IPS-18a (cell line): ENCODE data around the gene NEDD8.

Experiments used
- H3K27ac ChIP-seq: one replicate; pipeline ENCODE4 v1.5.1; 2013; ENCODE audit warnings: low read length
- H3K27me3 ChIP-seq: one replicate; pipeline ENCODE4 v1.6.1; 2013; ENCODE audit warnings: mild to moderate bottlenecking, low read length; ENCODE audit not compliant: control insufficient read depth, insufficient read depth
- H3K36me3 ChIP-seq: one replicate; pipeline ENCODE4 v1.6.1; 2013; ENCODE audit warnings: low read depth, low read length; ENCODE audit not compliant: control insufficient read depth
- H3K4me1 ChIP-seq: one replicate; pipeline ENCODE4 v1.6.1; 2013; ENCODE audit warnings: low read depth, low read length; ENCODE audit not compliant: control insufficient read depth
- H3K4me3 ChIP-seq: one replicate; pipeline ENCODE4 v1.5.1; 2013; ENCODE audit warnings: low read length
- H3K9ac ChIP-seq: one replicate; pipeline ENCODE4 v1.6.1; 2013; ENCODE audit warnings: mild to moderate bottlenecking, low read length, moderate library complexity
- H3K9me3 ChIP-seq: one replicate; pipeline ENCODE4 v1.6.1; 2013; ENCODE audit warnings: low read depth, low read length; ENCODE audit not compliant: control insufficient read depth

NEDD8 gene

GRCh38 chr14:24271134-24271833 lies 39.1 kb upstream of the NEDD8 start, which contains the start of gene RABGGTA:
Gene RABGGTA (minus strand): TSS chr14:24271597. CDS start chr14:24271115, 482 bp downstream.
- Histone ChIP-seq H3K4me3 (peak within 1 kb of the TSS; percentile 95), H3K27me3 (no peaks in the 10 kb centered on the region), H3K9ac (peak within 1 kb of the TSS; percentile 95), H3K27ac (peak within 1 kb of the TSS; percentile 89), H3K4me1 (no peaks in the 10 kb centered on the region), H3K9me3 (no peaks in the 10 kb centered on the region), H3K36me3 (peaks cover 9% of the 10 kb centered on the region)

DNA sequence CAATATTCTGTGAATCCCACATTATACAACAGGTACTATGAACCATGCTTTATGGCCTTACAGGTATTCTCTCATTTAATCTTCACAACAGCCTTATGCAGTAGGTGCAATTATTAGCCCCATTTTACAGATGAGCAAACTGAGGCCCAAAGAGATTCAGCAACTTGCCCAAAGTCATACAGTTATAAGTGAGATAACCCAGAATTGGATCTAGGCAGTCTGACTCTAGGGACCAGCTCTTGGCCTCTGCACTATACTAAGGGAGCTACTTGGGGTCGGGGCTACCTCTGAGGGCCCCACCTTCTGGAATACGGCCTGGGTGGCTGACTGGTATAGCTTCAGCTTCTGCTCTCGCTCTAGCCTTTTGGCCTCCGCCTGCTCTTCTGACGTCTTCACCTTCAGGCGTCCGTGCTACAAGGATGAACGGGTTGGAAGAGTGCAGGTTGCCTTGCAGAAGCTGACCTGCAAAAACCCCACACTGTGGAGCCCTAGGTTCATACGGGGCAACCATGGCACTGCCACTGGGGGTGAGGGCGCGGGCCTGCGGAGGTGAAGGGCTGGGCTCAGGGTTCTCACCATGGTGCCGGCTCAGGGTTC lies 38.5 kb upstream of the NEDD8 start:
- peaks cover 9% of the 10 kb centered on the region for H3K36me3 ChIP-seq
- peak overlapping the region; percentile 95 for H3K9ac ChIP-seq
- H3K27ac ChIP-seq, result peak overlapping the region; percentile 89
- peak overlapping the region; percentile 95 for H3K4me3 ChIP-seq
- H3K4me1 ChIP-seq, result no peaks in the 10 kb centered on the region
- H3K27me3 ChIP-seq, result no peaks in the 10 kb centered on the region
- H3K9me3 ChIP-seq, result no peaks in the 10 kb centered on the region

- H3K9ac ChIP-seq, result no peak overlapping the region
- no peak overlapping the region for H3K27ac ChIP-seq
- no peaks in the 10 kb centered on the region for H3K4me1 ChIP-seq
- no peaks in the 10 kb centered on the region for H3K9me3 ChIP-seq
- H3K27me3 ChIP-seq, result no peaks in the 10 kb centered on the region
- peaks cover 9% of the 10 kb centered on the region for H3K36me3 ChIP-seq
- H3K4me3 ChIP-seq, result no peak overlapping the region
Measured at GRCh38 chr14:24269910-24270536, 37.9 kb upstream of the NEDD8 start.

- Histone ChIP-seq H3K4me1 (no peaks in the 10 kb centered on the region), H3K27ac (no peak overlapping the region), H3K9ac (no peak overlapping the region), H3K27me3 (no peaks in the 10 kb centered on the region), H3K4me3 (no peak overlapping the region), H3K9me3 (no peaks in the 10 kb centered on the region), H3K36me3 (peaks cover 9% of the 10 kb centered on the region)
Measured at GRCh38 chr14:24269368-24269767, 37.2 kb upstream of the NEDD8 start.

DNA sequence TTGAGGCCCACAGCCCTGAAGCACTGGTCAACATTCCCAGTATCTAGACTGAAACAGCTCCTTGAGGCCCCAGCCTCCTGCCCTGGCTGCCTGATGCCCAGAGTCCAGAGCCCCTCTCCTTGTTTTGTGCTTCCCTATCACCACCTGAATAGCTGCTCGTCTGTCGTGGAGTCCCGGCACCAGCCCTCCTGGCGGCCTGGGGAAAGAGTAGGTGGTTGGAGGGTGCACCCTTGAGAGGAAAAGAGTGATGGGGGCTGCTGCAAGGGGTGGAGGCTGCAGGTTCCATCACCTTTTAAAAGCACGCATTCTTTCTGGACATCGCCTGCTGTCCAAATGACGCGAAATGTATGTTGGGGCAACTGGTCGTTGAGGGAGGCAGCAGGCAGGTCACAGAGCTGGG lies 36.1 kb upstream of the NEDD8 start:
- Histone ChIP-seq H3K9me3 (no peaks in the 10 kb centered on the region), H3K27me3 (no peaks in the 10 kb centered on the region), H3K9ac (no peak overlapping the region), H3K27ac (no peak overlapping the region), H3K36me3 (peaks cover 9% of the 10 kb centered on the region), H3K4me1 (no peaks in the 10 kb centered on the region), H3K4me3 (no peak overlapping the region)

DNA sequence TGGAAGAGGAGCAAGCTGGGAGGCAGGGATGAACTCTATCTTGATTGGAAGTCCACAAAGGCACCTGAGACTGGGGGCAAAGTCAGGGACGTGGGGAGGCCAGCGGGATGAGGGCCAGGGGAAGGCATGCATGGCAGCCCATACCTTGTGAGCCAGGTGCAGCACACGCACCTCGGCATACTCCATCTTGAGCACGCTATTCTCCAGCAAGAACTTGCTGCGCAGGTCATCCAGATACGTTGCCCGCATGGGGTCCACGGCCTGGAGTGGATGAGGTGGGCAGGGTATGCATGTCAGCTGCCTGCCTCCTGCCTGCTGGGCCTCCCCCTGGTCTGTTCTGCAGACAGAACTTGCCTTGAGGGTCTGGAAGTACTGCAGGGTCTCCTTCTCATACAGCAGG lies 35.3 kb upstream of the NEDD8 start:
- Histone ChIP-seq H3K27ac (no peak overlapping the region), H3K27me3 (no peaks in the 10 kb centered on the region), H3K4me3 (no peak overlapping the region), H3K9ac (no peak overlapping the region), H3K36me3 (peaks cover 9% of the 10 kb centered on the region), H3K4me1 (no peaks in the 10 kb centered on the region), H3K9me3 (no peaks in the 10 kb centered on the region)

DNA sequence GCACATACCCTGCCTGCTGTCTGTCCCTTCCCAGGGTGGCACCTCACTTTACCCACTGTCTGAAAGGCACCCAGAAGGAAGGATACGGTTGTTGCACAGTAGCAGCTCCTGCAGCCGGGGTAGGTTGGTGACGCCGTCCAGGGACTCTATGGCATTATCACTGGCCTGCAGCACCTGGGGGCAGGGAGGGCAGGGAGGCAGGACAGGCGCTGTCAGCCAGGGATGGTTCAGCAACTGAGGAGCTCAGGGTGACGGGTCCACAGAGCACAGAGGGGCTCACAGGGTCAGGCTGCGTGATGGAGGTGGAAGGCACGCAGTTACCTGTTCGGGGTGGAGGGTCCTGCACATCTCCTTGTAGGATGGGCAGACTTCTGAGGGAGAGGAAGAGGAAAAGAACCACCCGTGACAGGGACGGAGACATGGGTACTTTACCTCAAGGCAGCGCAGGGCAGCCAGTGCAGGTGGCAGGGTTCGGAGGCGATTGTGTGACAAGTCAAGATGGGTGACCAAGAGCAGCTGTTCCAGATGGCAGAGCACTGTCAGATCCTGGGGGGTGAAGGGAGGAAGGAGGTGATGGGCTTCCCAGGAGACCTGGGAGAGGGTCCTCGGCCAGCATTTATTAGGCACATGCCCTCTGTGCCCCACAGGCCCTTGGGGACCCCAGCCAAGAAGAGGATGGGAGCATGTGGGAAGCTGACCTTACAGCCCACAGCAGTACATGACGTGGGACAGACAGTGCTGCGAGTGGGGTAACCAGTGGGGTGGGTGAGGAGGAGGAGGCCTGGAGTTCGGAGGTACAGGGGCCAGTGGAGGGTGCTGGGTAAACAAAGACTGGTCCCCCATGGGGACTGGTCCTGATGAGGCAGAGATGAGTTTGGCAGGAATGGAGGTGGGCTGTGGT lies 34.4 kb upstream of the NEDD8 start:
- Histone ChIP-seq H3K9me3 (no peaks in the 10 kb centered on the region), H3K9ac (no peak overlapping the region), H3K4me1 (no peaks in the 10 kb centered on the region), H3K27ac (no peak overlapping the region), H3K4me3 (no peak overlapping the region), H3K36me3 (peaks cover 9% of the 10 kb centered on the region), H3K27me3 (no peaks in the 10 kb centered on the region)

DNA sequence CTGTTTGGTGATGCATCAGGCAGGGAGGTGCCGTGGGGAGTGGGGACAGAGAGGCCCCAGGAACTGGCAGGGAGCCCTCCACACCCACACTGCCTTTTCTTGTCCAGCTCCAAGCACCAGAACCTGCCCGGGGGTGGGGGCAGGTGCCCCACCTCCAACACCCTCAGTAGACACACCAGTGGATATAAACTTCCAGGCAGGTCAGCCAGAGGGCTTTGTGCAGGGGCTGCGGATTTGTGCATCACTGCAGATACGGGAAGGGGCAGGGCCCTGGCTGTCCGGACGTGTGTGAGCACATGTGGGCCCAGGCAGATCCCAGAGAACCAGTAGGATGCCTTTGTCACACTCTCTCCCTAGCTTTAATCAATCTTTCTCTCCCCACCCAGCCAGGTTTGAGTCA lies 32.1 kb upstream of the NEDD8 start:
- H3K9ac ChIP-seq, result no peak overlapping the region
- no peak overlapping the region for H3K27ac ChIP-seq
- H3K4me1 ChIP-seq, result no peaks in the 10 kb centered on the region
- H3K36me3 ChIP-seq, result peaks cover 9% of the 10 kb centered on the region
- H3K4me3 ChIP-seq, result no peak overlapping the region
- no peaks in the 10 kb centered on the region for H3K9me3 ChIP-seq
- H3K27me3 ChIP-seq, result no peaks in the 10 kb centered on the region

DNA sequence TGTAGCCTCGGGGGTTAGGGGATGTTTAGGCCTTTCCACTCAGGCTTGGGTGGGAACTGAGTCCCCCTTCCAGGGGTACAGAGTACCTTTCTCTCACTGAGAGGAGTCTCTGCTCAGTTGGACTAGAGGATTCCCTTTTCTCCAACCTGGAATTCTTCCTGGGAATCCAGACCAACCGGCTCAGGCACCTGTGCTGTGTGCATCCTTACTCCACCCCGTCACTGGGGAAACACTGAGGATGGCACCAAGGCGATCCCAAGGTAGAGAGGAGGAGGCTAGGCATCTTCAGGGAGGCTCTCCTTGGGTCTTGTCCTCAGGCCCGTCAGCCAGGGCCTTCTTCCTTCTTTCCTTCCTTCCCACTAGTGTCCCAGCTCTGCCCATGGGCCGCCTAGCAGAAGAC lies 31.7 kb upstream of the NEDD8 start:
- H3K4me1 ChIP-seq, result no peaks in the 10 kb centered on the region
- peaks cover 9% of the 10 kb centered on the region for H3K36me3 ChIP-seq
- no peaks in the 10 kb centered on the region for H3K9me3 ChIP-seq
- no peak overlapping the region for H3K9ac ChIP-seq
- H3K4me3 ChIP-seq, result no peak overlapping the region
- H3K27me3 ChIP-seq, result no peaks in the 10 kb centered on the region
- H3K27ac ChIP-seq, result no peak overlapping the region

- H3K4me1 ChIP-seq, result no peaks in the 10 kb centered on the region
- no peak within 1 kb of the TSS for H3K9ac ChIP-seq
- no peaks in the 10 kb centered on the region for H3K27me3 ChIP-seq
- H3K4me3 ChIP-seq, result no peak within 1 kb of the TSS
- H3K36me3 ChIP-seq, result peaks cover 9% of the 10 kb centered on the region
- H3K9me3 ChIP-seq, result no peaks in the 10 kb centered on the region
- no peak within 1 kb of the TSS for H3K27ac ChIP-seq
Measured at GRCh38 chr14:24262821-24263733, 30.9 kb upstream of the NEDD8 start, which contains the start of gene TGM1. Gene TGM1 (minus strand): TSS chr14:24263177. CDS start chr14:24262352, 825 bp downstream.
